ENCODE measurements around the gene MDFI.

DNA sequence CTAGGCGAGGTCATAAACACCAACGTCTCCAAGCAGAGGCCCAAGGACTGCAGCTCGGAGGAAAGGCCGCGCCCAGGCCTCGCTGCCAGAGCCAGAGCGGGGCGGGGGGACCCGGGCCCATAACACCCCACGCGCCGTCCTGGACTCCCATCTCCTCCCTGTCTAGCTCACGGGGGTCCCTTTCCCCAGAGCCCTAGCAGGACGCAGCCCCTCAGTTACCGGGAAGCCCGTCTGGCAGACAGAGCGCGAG lies 44.9 kb downstream of the MDFI start:
- TF ChIP-seq, protein P1, sequence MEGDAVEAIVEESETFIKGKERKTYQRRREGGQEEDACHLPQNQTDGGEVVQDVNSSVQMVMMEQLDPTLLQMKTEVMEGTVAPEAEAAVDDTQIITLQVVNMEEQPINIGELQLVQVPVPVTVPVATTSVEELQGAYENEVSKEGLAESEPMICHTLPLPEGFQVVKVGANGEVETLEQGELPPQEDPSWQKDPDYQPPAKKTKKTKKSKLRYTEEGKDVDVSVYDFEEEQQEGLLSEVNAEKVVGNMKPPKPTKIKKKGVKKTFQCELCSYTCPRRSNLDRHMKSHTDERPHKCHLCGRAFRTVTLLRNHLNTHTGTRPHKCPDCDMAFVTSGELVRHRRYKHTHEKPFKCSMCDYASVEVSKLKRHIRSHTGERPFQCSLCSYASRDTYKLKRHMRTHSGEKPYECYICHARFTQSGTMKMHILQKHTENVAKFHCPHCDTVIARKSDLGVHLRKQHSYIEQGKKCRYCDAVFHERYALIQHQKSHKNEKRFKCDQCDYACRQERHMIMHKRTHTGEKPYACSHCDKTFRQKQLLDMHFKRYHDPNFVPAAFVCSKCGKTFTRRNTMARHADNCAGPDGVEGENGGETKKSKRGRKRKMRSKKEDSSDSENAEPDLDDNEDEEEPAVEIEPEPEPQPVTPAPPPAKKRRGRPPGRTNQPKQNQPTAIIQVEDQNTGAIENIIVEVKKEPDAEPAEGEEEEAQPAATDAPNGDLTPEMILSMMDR (IDR thresholded peaks at IDR 0.05), result no peak
- no peak for TF ChIP-seq POLR2A (IDR thresholded peaks at IDR 0.05)
